ENCODE results near the gene DPF3. TPM values are rescaled to one million over a fixed set of nuclear protein-coding genes. Genes with fewer than 3 reads are reported as not detected.

Gene DPF3
- total and polyA plus RNA-seq, 2 of the 13 experiments (the other 11 are each of a cell fraction or from before 2014, with no cell fraction given): 0.09 to 0.60 TPM

DNA sequence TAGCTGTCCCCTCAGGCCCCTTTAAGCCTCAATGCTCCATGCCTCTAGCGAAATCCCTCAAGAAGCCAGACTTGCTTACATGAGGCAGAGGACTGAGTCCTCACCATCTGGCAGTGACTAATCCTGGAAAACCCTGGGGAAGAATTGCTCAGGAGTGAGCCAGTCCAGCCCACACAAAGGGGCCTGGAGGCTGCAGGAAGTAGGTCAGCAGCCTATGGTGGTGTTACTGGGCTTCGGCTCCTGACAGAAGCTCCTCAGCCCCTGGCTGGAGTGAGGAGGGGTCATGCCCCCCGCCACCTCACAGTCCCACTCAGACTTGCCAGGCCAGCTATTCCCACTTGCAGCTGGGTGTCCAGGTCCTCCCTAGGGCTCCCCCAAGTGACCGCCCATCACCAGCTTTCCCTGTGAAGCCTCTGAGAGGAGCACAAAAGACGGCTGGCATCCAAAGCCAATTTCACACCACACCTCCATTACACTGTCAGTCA, 250.5 kb downstream of the DPF3 start:
- no peak for ATAC-seq
- H3K9me3 ChIP-seq (ENCODE audit: low read length): 0 out of 2 replicates have a peak, but pooled peaks cover 6% of the 10 kb centered on the region
- DNase-seq (ENCODE audit: low spot score): no peak
- WGBS (ENCODE audit: low lambda C conversion rate): 43% methylated on average over 2 of the region's 5 CpGs
- FAIRE-seq: no peak
- H3K36me3 ChIP-seq (replicated peaks in 1 of 2; ENCODE audit: control insufficient read depth in 1 of 2, insufficient read depth in 2 of 2, low read length in 2 of 2): no peaks in the 10 kb centered on the region
- no peaks in the 10 kb centered on the region for H3K79me2 ChIP-seq (ENCODE audit: insufficient read depth, low read length)
- no peak overlapping the region for H2AFZ ChIP-seq (ENCODE audit: low read length)
- no peak overlapping the region for H3K4me2 ChIP-seq (ENCODE audit: low read depth, low read length)
- in situ Hi-C loops (cut with HindIII; ENCODE audit: extremely low pct_ligation_motif_present, low pct_unique_long_range_greater_than_20kb): no loop called here
- H3K9ac ChIP-seq (ENCODE audit: insufficient read depth, low read depth, low read length): no peak overlapping the region
- H4K20me1 ChIP-seq (ENCODE audit: insufficient read depth, low read length): no peaks in the 10 kb centered on the region
- TF ChIP-seq CREB1 (IDR thresholded peaks at IDR 0.05): no peak
- no peak for TF ChIP-seq CREB1 (CRISPR knock-in tag; IDR thresholded peaks at IDR 0.05)
- no peak for TF ChIP-seq DR1 (CRISPR knock-in tag; IDR thresholded peaks at IDR 0.05)
- TF ChIP-seq HIVEP1 (CRISPR knock-in tag; IDR thresholded peaks at IDR 0.05): no peak
- no peak for TF ChIP-seq RFXAP (CRISPR knock-in tag; IDR thresholded peaks at IDR 0.05; ENCODE audit: borderline replicate concordance)
- TF ChIP-seq, protein P1, sequence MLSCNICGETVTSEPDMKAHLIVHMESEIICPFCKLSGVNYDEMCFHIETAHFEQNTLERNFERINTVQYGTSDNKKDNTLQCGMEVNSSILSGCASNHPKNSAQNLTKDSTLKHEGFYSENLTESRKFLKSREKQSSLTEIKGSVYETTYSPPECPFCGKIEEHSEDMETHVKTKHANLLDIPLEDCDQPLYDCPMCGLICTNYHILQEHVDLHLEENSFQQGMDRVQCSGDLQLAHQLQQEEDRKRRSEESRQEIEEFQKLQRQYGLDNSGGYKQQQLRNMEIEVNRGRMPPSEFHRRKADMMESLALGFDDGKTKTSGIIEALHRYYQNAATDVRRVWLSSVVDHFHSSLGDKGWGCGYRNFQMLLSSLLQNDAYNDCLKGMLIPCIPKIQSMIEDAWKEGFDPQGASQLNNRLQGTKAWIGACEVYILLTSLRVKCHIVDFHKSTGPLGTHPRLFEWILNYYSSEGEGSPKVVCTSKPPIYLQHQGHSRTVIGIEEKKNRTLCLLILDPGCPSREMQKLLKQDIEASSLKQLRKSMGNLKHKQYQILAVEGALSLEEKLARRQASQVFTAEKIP (CRISPR knock-in tag; IDR thresholded peaks at IDR 0.05; ENCODE audit: borderline replicate concordance): no peak
- no peak for TF ChIP-seq THAP11 (CRISPR knock-in tag; IDR thresholded peaks at IDR 0.05)
- no peak for TF ChIP-seq ATF7 (IDR thresholded peaks at IDR 0.05)
- TF ChIP-seq ATF7 (CRISPR knock-in tag; IDR thresholded peaks at IDR 0.05): no peak
- no peak for TF ChIP-seq NCOA2 (CRISPR knock-in tag; IDR thresholded peaks at IDR 0.05)
- H3K4me1 ChIP-seq (ENCODE audit: insufficient read depth, low read length): no peaks in the 10 kb centered on the region
- BruUV-seq (replicated peaks): no TSS peak
- no peaks in the 10 kb centered on the region for H3K27me3 ChIP-seq (ENCODE audit: control insufficient read depth in 1 of 2, insufficient read depth in 2 of 2, low read length in 2 of 2)
- POLR2A ChIA-PET: no interaction called here
- H3K27ac ChIP-seq (ENCODE audit: extremely low read length, insufficient read depth, low read length): no peak overlapping the region
- intact Hi-C loops (cut with micrococcal nuclease; ENCODE audit: unreplicated experiment): no loop called here
- CTCF ChIA-PET (ENCODE audit: low intra/inter-chr PET ratio, low total read pairs): no interaction called here
- no peak overlapping the region for H3K4me3 ChIP-seq (replicated peaks in 1 of 3; ENCODE audit: insufficient read depth in 1 of 3, low read depth in 2 of 3, low read length in 3 of 3)
